DOHH2 (cell line): ENCODE results near the gene GATAD2A.

Experiments
- CTCF ChIP-seq: fragments of 200-600 bp; sonication (generic); IDR thresholded peaks from one replicate; pipeline ENCODE4 v1.5.1; 2014; ENCODE audit warnings: antibody characterized with exemption, mild to moderate bottlenecking, low read depth, low read length; ENCODE audit not compliant: poor library complexity, severe bottlenecking
- EZH2phosphoT487 ChIP-seq: fragments of 200-600 bp; sonication (generic); IDR thresholded peaks from 2 replicates; pipeline ENCODE4 v1.6.1; 2017; ENCODE audit warnings: borderline replicate concordance, mild to moderate bottlenecking, antibody characterized with exemption, low read length, moderate library complexity, mixed read lengths

GRCh38 chr19:19372656-19373416, 32.6 kb upstream of the GATAD2A start:
- no peak for TF ChIP-seq CTCF
- no peak for TF ChIP-seq EZH2phosphoT487
